H1 (cell line): ENCODE results near the gene CCDC33.

Experiments used
- CREB1 ChIP-seq: IDR thresholded peaks from 2 replicates; pipeline ENCODE4 v1.6.1; 2012; ENCODE audit warnings: inconsistent platforms
- CTCF ChIP-seq, 3 experiments: IDR thresholded peaks; 1 replicate in 2 of 3; 2 replicates in 1 of 3; pipeline versions ENCODE4 v1.5.1 to v1.6.1; 2011; ENCODE audit warnings: low read length in 3 of 3, mild to moderate bottlenecking in 3 of 3, inconsistent platforms in 2 of 3, low read depth in 1 of 3, moderate library complexity in 1 of 3; ENCODE audit not compliant: insufficient read depth in 1 of 3; ENCODE audit errors: control extremely low read depth in 1 of 3
- EP300 ChIP-seq, 2 experiments: IDR thresholded peaks; 1 replicate in 1 of 2; 2 replicates in 1 of 2; pipeline ENCODE4 v1.6.1; 2011 to 2012; ENCODE audit warnings: low read depth in 2 of 2, low read length in 2 of 2, mild to moderate bottlenecking in 2 of 2, borderline replicate concordance in 1 of 2, inconsistent platforms in 1 of 2, moderate library complexity in 1 of 2
- JUN ChIP-seq: IDR thresholded peaks from 2 replicates; pipeline ENCODE4 v1.6.1; 2011; ENCODE audit warnings: low read depth, mild to moderate bottlenecking, improper control_type of control experiment, low read length
- JUND ChIP-seq: IDR thresholded peaks from 2 replicates; pipeline ENCODE4 v1.6.1; 2011; ENCODE audit warnings: mild to moderate bottlenecking, improper control_type of control experiment, low read length
- TAF1 ChIP-seq: IDR thresholded peaks from 2 replicates; pipeline ENCODE4 v1.6.1; 2011; ENCODE audit warnings: mild to moderate bottlenecking, low read depth, low read length

- TF ChIP-seq CREB1 (no peak), JUND (no peak), TAF1 (no peak), JUN (no peak), EP300 (IDR thresholded peaks at IDR 0.05; ENCODE audit: borderline replicate concordance in 1 of 2, low read depth in 2 of 2, low read length in 2 of 2) (no peak), CTCF (IDR thresholded peaks at IDR 0.05; ENCODE audit: control extremely low read depth in 1 of 3, insufficient read depth in 1 of 3, low read depth in 1 of 3, low read length in 3 of 3) (no peak)
These were observed 26.6 kb upstream of the CCDC33 start for GRCh38 chr15:74209560-74209958.
